HG03060 (cell line): Measurements from ENCODE around the gene SLC6A7.

ENCODE experiments used
- ATAC-seq: cut with Tn5 transposase; IDR thresholded peaks from one replicate; pipeline ENCODE4 v1.9.1; 2021; ENCODE audit warnings: low read depth, moderate number of reproducible peaks; ENCODE audit not compliant: unreplicated experiment

The SLC6A7 gene

DNA sequence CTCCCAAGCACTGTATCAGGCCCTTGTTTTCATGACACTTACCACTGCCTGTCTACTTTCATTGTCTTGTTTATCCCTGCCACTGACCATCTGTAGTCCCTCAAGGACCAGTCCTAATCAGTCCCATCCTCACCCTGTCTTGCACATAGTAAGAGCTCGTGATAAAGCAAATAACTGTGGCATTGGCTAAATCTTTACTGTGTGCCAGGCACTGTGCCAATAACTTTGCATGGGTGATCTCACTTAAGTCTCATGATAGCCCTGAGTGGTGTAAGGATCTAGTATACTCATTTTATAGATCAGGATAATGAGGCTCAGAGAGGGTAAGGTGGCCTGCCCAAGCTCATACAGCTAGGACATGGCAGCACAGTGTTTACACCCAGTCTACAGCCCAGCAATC lies 17.7 kb upstream of the SLC6A7 start:
- no peak for ATAC-seq

DNA sequence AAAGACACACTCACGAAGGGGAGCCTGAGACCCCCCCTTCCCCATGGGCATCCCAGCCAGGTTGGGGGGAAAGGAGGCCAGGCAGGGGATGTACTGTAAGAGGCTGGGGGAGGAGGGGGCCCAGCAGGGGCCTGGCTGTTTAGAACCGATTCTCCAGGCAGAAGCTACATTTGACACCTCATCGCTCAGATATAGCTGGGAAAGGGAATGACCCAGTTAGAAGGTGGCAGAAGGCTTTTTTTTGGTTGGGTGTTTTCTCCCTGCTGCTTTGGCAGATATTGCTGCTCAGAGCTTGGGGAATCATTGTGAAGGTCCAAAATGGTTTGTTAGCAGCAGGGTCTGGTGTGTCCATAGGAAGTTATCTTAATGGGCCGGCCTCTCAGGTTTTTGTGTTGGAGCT lies 17.3 kb upstream of the SLC6A7 start:
- ATAC-seq: no peak

DNA sequence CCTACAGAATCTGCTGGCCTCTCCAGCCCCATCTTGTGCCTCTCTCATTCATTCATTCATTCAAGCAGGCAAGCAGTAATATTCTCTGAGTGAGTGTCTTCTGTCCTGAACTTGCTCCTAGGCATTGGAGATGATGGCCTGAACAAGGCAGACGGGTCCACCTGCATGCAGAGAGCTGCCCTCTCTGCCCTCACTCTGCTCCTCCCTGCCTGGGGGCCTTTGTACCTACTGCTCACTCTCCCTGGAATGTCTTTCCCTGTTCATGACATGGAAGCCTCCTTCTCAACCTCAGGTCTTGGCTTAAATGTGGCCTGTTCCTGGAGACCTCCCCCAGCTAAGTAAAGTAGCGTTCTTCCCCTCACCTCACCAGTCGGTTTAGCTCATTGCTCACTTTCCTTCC lies 16.7 kb upstream of the SLC6A7 start:
- ATAC-seq: no peak

DNA sequence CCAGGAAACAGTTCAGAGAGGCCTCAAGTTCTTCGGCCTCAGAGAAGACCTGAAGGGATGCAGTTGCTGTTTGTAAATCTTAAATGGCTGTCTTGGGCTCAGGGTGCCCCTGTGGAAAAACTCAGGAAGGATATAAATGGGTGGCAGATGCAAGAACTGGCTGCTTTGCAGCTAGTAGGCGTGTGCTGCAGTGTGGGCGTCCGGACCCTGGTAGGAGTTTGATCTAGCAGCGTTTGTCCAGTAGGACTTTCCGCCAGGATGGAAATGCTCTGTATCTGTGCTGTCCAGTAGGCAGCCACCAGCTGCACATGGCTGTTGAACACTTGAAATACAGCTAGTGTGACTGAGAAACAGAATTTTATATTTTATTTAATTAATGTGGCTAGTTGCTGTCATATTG lies 15.6 kb upstream of the SLC6A7 start:
- ATAC-seq: no peak

DNA sequence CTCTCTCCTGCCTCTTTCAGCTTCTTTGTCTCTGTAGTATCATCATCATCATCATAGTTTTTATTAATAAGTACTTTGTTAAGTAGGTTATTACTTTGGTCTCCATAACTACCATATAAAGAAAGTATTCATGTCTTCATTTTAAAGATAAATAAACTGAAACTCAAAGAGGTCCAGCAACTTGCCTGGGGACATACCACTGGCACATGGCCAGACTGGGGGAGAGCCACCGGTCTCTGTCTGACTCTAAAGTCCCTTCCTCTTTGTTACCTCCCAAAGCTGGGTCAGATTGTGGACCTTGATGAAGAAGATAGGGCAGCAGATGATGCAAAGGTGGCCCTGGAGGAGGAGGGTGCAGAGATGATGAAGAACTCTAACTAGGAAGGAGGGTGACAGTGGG lies 14.8 kb upstream of the SLC6A7 start:
- no peak for ATAC-seq

DNA sequence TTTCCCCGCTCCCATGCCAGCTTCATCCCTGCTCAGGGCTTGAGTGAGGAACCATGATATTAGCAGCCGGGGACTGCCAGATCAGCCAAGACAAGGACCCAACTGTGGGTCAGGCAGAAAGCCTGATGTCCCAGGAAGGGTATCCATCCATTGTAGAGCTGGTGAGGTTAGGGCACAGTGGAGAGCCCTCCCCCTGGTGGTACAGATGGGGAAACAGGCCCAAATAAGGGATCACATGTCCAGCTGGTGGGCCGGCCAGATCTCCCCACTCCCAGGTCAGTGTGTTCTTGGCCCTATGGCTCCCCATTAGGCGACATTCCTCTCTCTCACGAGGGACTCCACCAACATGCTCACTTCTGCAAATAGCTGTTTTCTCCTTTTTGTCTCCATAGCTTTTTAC lies 14.3 kb upstream of the SLC6A7 start:
- no peak for ATAC-seq

DNA sequence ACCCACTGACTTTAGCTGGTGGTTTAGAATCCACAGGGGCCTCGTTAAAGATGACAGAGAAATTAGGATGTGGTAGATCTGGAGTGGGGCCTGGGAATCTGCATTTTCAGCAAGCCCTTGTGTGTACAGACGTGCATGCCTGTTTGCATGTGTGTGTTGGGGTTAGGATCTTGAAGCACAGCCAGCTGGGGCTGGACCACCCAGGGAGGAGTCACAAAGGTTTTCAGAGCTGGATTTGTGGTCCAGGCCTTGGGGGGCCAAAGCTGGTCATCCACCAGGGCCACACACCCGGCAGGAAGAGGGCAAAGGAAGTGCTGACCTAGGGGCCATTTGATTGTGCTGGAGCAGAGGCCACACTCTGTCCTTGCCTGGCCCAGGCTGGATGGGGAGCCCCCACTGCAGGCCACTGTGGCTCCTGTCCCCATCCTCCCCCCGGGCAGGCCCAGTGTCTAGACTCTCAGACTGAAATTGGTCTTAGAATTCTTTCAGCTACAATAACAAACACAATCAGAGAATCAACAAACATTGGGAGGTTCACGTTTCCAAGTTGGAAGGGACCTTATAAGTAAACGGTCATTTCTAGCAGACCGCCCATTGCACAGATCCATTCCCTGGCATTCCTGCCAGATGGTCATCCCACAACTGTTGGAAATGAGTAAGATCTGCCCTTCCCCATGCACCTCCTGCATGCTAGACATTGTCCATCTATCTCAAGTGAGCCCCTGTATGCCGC lies 13.0 kb upstream of the SLC6A7 start:
- no peak for ATAC-seq

DNA sequence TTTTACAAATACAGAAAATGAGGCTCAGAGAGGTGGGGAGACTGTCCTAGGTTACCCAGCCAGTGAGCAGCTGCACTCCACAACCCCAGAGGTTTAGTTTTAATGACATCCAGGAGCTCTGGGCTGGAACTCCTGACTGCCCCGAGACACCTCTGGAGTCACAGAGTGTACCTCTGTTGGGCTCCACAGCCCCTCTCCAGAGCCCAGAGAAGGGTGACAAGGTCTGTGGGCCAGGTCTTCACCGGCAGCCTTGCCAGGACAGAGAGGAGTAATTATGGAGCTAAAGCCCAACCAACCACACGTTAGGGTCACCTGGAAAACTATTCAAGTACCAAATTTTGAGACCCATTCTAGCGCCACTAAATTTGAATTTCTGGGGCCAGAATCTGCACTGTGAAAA lies 12.1 kb upstream of the SLC6A7 start:
- no peak for ATAC-seq

DNA sequence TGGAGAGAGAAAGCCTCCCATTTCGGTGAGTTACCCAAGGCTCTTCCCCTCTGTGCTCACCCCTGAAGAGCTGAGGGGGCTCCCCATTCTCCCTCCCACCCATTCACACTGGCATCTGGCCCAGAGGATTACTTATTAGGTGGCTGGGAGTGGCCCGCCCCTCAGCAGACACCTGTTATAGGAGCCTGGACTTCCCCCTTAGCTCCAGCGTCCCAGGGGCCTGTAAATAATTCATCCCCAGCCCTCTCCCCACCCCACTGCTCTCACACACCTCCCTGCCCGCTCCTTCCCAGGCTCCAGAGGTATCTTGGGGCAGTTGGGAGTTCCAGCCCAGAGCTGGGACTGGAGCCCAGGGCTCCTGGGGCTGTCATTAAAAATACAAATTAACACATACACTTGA lies 11.6 kb upstream of the SLC6A7 start:
- ATAC-seq: no peak

DNA sequence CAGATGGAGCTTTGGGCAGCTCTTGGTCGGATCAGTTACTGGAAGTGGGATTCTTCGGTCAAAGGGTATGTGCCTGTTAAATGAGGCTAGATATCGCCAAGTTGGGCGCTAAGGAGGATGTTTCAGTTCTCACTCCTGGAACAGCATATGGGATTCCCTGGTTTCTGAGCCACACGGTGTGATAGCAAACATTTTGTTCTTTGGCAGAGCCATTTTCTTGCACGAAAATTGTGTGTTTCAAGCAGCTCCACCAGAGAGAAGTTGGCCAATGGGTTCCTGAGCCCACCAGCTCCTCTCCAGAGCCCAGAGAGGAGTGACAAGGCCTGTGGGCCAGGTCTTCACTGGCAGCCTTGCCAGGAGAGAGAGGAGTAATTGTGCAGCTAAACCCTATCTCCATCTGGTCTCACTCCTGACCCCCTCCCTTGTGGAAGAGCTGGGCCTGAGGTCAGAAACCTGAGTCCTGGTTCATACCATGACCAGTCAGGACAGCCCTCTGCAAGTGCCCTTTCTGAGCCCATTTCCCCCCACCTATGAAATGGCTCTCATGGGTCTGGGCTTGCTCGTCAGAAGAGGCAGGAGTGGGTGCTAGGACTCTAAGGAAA lies 10.7 kb upstream of the SLC6A7 start:
- ATAC-seq: no peak

DNA sequence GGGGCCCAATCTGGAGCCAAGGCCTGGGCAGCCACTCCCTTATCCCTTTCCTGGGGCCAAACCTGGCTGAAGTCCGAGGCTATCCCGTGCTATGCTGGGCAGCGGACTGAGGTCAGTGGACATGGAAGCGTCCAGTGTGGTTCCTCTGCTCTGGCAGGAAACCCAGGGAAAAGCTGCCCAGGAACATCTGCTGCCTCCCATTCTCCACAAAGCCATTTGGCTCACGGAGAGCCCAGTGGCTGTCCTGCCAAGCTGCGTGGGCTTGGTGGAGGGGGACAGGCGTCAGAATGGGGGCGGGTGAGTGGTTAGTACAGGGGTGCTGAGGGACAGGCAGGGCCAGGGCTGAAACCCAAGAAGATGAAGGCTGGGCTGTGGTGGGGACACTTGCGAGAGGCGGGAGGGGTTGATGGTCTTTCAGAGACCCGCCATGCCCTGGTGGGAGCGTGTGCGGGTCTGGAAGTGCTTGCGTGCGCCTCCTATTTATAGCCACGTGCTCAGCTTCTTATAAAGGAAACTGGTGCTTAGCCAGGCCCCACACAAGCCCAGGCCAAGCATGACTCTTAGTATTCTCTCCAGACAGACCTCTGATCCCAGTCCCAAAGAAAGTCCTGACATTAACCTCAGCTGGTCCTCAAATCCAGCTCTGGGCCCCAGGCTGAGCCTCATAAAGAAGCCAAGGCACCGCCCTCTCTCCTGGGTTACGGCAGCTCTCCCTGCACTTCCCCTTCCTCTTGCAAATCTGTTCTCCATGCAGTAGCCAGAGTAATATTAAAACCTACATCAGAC lies 9.4 kb upstream of the SLC6A7 start:
- no peak for ATAC-seq

DNA sequence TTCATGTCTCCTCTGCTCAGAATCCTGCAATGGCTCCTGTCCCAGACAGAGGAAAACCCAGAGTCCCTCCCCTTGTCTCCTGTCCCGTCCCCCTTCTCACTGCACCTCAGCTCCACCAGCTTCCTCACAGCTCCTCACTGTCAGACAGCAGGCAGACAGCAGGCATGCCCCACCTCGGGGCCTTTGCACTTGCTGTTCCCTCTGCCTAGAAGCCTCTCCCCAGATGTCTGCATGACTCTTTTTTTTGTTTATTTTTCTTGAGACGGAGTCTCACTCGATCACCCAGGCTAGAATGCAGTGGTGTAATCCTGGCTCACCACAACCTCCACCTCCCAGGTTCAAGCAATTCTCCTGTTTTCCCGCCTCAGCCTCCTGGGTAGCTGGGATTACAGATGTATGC lies 8.8 kb upstream of the SLC6A7 start:
- no peak for ATAC-seq

DNA sequence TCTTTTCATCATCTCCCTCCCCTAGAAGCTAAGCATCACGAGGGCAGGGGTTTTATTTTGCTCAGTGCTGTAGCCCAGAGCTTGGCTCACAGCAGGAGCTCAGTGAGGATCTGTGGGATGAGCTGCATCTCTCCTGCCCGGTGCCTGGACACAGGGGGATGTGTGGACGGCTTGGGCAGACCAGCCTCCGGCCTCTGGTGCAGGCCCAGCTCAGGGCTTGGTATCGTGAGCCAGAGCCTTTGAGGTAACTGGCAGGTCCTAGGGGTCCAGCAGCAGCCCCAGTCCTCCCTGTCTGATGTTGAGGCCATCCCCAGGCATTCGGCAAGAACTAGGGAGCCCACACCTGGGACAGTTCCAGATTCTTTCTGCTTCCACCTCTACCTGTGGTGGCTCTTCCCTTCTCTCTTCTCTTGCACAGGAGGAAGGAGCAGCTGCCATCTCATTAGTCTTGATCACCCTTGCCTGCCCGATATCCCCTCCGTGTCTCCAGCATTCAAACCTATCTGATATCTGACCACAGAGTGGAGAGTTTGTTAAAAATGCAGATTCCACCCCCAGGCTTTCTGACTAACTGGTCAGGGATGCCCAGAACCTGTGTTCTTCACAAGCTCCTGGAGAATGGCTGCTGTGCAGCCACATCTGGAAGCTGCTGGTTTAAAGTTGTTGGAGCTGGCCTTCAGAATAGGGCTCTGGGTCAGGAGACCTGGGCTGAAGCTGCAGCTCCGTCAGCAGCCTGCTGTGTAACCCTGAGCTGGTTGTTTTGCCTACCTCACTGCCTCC lies 7.9 kb upstream of the SLC6A7 start:
- no peak for ATAC-seq

DNA sequence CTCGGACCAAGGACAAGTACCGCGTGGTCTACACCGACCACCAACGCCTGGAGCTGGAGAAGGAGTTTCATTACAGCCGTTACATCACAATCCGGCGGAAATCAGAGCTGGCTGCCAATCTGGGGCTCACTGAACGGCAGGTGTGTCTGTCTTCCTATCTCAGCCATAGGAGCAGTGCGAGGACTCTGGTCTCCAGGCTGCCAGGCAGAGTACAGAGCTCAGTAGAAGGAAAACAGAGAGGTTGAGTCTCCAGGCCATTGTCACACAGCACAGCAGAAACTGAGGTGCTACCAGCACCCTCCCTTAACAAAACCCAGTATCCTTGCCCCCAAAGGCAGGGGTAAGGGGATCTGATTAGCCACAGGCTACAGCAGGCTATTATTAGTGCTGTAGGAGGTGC lies 7.1 kb upstream of the SLC6A7 start:
- ATAC-seq: no peak

DNA sequence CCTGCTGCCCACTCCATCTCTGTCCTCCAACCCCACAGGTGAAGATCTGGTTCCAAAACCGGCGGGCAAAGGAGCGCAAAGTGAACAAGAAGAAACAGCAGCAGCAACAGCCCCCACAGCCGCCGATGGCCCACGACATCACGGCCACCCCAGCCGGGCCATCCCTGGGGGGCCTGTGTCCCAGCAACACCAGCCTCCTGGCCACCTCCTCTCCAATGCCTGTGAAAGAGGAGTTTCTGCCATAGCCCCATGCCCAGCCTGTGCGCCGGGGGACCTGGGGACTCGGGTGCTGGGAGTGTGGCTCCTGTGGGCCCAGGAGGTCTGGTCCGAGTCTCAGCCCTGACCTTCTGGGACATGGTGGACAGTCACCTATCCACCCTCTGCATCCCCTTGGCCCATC lies 6.4 kb upstream of the SLC6A7 start:
- no peak for ATAC-seq

DNA sequence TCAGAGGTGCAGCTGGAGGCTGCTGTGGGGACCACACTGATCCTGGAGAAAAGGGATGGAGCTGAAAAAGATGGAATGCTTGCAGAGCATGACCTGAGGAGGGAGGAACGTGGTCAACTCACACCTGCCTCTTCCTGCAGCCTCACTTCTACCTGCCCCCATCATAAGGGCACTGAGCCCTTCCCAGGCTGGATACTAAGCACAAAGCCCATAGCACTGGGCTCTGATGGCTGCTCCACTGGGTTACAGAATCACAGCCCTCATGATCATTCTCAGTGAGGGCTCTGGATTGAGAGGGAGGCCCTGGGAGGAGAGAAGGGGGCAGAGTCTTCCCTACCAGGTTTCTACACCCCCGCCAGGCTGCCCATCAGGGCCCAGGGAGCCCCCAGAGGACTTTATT lies 5.9 kb upstream of the SLC6A7 start:
- ATAC-seq: no peak

DNA sequence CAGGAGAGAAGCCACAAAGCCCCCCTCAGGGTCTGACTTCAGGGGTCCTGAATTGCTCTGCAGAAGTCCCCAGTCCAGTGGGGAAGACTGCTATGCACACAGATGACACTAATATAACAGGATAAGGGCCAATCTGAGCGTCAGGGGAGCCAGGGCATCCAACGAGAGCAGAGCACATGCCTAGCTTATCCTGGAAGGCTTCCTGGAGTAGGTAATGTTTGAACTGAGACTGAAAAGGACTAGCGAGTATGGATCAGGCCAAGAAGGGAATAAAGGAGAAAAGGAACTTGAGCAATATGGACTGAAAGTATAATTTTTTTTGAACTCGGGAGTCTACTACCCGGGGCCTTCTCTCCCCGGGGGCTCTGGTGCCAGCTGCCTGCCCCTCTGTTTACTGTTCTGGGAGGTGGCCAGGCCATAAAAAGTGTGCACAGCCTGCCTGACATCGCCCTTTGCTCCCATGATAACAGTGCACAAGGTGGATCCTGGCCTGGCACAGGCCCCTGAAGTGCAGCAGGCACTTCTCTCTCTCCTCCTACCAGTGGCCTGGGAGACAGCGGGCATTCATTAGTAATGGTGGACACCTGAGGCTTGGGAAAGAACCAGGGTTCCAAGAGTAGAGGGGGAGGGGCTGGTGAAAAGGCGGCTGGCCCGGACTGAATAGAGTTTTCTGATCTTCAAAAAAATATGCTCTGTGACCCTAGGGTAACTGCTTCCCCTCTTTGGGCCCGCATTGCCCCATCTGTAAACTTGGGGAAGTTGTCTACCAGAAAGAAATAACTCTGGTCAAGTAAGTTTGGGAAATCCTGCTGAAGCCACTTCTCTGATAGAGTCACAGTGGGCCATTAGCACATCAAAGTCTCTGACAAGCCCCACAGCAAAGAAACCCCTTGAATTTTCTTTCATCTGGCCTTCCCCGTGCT lies 4.6 kb upstream of the SLC6A7 start:
- ATAC-seq: no peak

DNA sequence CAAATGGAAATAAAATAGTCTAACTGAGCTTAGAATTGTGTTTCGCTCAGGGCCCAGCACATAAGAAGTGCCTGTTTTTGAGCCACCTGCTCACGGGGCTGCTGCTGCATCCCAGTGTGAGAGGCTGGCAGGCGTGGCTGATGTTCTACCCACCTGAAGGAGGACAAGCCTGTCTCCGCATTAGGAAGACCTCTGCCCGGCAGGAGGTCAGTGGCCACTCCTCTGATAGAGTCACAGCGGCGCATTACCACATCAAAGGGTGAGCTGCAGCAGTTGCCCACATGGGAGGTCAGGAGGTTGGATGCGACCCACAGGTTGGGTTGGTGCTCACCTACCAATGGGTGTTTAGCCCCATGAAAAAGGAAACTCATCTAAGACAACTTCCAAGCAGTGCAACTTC lies 3.7 kb upstream of the SLC6A7 start:
- ATAC-seq: no peak

DNA sequence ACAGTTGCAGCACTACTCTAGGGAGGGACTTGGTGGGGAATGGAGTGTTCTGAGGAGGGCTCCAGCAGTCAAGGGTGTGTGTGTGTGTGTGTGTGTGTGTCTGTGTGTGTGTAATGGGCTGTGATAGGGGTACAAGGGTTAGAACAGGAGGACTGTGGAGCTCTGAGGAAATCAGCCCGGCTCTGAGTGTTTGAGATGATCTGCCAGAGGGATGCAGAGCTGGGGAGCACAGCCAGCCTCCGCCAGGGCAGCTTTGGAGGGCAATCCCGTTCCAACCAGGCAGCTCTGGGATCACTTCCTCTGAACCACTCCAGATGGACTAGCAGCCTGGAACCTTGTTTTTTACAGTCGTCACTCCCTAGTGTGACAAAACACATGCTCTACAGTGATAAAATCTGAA lies 3.0 kb upstream of the SLC6A7 start:
- no peak for ATAC-seq
